ENCODE results near the gene COL18A1. TPM values are rescaled to one million over a fixed set of nuclear protein-coding genes. Genes with fewer than 3 reads are reported as not detected.

Gene COL18A1
- total RNA-seq, 1 donor from 2014 or later: 51.6 TPM

- DNase-seq (ENCODE audit: missing footprints) (peak; percentile 65), ATAC-seq (no peak)
- intact Hi-C loops (cut with DNase I): no loop called here
These were observed 13.5 kb downstream of the COL18A1 start for GRCh38 chr21:45418301-45419071.

GRCh38 chr21:45419162-45419561 is 14.2 kb downstream of the COL18A1 start:
- intact Hi-C loops (cut with DNase I): no loop called here
- DNase-seq (ENCODE audit: missing footprints) (peak; percentile 55), ATAC-seq (no peak)

- ATAC-seq (peak; percentile 71), DNase-seq (ENCODE audit: missing footprints) (peak; percentile 75)
- intact Hi-C loops (cut with DNase I): no loop called here
These were observed 15.4 kb downstream of the COL18A1 start for GRCh38 chr21:45420061-45421041.

GRCh38 chr21:45421071-45421845 is 16.3 kb downstream of the COL18A1 start:
- ATAC-seq (peak; percentile 18), DNase-seq (ENCODE audit: missing footprints) (peak; percentile 41)
- intact Hi-C loops (cut with DNase I): no loop called here

GRCh38 chr21:45421846-45422775 is 17.1 kb downstream of the COL18A1 start:
- DNase-seq (ENCODE audit: missing footprints): peak; percentile 34
- ATAC-seq: no peak
- intact Hi-C loops (cut with DNase I): no loop called here

GRCh38 chr21:45423201-45423955 is 18.4 kb downstream of the COL18A1 start:
- peak; percentile 62 for DNase-seq (ENCODE audit: missing footprints)
- no peak for ATAC-seq
- intact Hi-C loops (cut with DNase I): no loop called here

- ATAC-seq (no peak), DNase-seq (ENCODE audit: missing footprints) (peak; percentile 64)
- intact Hi-C loops (cut with DNase I): no loop called here
These were observed 19.2 kb downstream of the COL18A1 start for GRCh38 chr21:45423968-45424853.

GRCh38 chr21:45424854-45425795 is 20.2 kb downstream of the COL18A1 start:
- peak; percentile 48 for DNase-seq (ENCODE audit: missing footprints)
- intact Hi-C loops (cut with DNase I): no loop called here
- ATAC-seq: no peak

GRCh38 chr21:45427331-45428271 is 22.6 kb downstream of the COL18A1 start:
- no peak for DNase-seq (ENCODE audit: missing footprints)
- intact Hi-C loops (cut with DNase I): no loop called here
- peak; percentile 23 for ATAC-seq

GRCh38 chr21:45428534-45428933 is 23.6 kb downstream of the COL18A1 start:
- ATAC-seq: no peak
- no peak for DNase-seq (ENCODE audit: missing footprints)
- intact Hi-C loops (cut with DNase I): no loop called here

GRCh38 chr21:45429221-45430175 is 24.5 kb downstream of the COL18A1 start:
- DNase-seq (ENCODE audit: missing footprints) (no peak), ATAC-seq (no peak)
- intact Hi-C loops (cut with DNase I): no loop called here

GRCh38 chr21:45430521-45431501 is 25.8 kb downstream of the COL18A1 start:
- intact Hi-C loops (cut with DNase I): no loop called here
- no peak for ATAC-seq
- no peak for DNase-seq (ENCODE audit: missing footprints)

All from Right ventricle myocardium inferior (tissue), 1 donor.